RWPE1 (cell line): Measurements from ENCODE around the gene CAB39.
A peak's percentile ranks its signal among the peaks of the same experiment; 100 is the strongest.

ENCODE experiments used
- CTCF ChIA-PET: fragments of 350-600 bp; sonication (Branson Sonifier 250); formaldehyde crosslinking; extraction: SDS; loops from one replicate; lab custom pipeline; 2021; lab: Yijun Ruan, JAX
- POLR2A ChIA-PET: fragments of 400-600 bp; formaldehyde crosslinking; extraction: SDS; loops from one replicate; lab custom pipeline; 2020; ENCODE audit warnings: antibody characterized with exemption; ENCODE audit not compliant: low non-redundant PET; lab: Yijun Ruan, JAX
- DNase-seq: peaks from one replicate; pipeline ENCODE4 v3.0.0; 2012; ENCODE audit warnings: low spot score
- H3K27ac ChIP-seq: fragments of 450-650 bp; 2 replicates; pipeline ENCODE4 v1.5.1; 2017
- CTCF ChIP-seq: fragments of 450-650 bp; conservative IDR thresholded peaks from 2 replicates; pipeline ENCODE4 v1.5.1; 2017; ENCODE audit warnings: low read depth, mild to moderate bottlenecking

The CAB39 gene

GRCh38 chr2:230668184-230668938 lies 44.3 kb upstream of the CAB39 start:
- ChIA-PET POLR2A (no interaction called here), CTCF (interaction anchor here (0.6 kb wide), 1 partner anchor 9 kb away, joined by 3 read pairs; no protein-coding TSS in a partner anchor)
- peak overlapping the region; percentile 57 for H3K27ac ChIP-seq
- no peak for TF ChIP-seq CTCF
- DNase-seq, result peak; percentile 51

DNA sequence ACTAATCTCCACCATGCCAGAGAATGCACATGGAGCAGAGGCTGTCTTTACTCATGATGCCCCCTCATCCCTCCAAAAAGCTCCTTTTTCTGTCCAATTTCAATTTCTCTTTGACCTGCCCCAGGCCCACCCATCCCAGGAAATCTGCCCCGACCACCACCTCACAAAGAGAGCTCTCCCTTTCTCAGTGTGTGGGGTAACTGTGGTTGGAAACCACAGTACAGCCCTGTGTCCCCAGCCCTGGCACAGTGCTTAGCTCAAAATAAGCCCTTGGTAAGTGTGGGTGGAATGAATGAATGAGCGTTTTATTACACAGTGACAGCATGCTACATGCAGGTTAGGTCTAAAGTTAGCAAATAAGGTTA lies 43.7 kb upstream of the CAB39 start:
- POLR2A ChIA-PET, result no interaction called here
- H3K27ac ChIP-seq, result peak overlapping the region; percentile 57
- no peak for TF ChIP-seq CTCF

GRCh38 chr2:230669386-230669950 lies 43.2 kb upstream of the CAB39 start:
- CTCF ChIA-PET, result interaction anchor here (0.6 to 0.7 kb wide), 3 partner anchors 8 to 99 kb away, joined by 3 to 4 read pairs (median 3); no protein-coding TSS in a partner anchor
- no peak for TF ChIP-seq CTCF
- no peak for DNase-seq
- POLR2A ChIA-PET, result no interaction called here
- no peak overlapping the region for H3K27ac ChIP-seq

More for the DNA sequence above, 43.7 kb upstream of the CAB39 start:
- CTCF ChIA-PET, result interaction anchor here (0.6 kb wide), 1 partner anchor 8 kb away, joined by 3 read pairs; no protein-coding TSS in a partner anchor
- no peak for DNase-seq

- CTCF ChIA-PET, result interaction anchor here (0.6 to 1.3 kb wide), 2 partner anchors 9 to 63 kb away, joined by 3 to 8 read pairs; no protein-coding TSS in a partner anchor
- POLR2A ChIA-PET, result no interaction called here
- TF ChIP-seq CTCF, result no peak
- H3K27ac ChIP-seq, result no peak overlapping the region
- no peak for DNase-seq
These were observed 41.5 kb upstream of the CAB39 start for GRCh38 chr2:230671117-230671516.

DNA sequence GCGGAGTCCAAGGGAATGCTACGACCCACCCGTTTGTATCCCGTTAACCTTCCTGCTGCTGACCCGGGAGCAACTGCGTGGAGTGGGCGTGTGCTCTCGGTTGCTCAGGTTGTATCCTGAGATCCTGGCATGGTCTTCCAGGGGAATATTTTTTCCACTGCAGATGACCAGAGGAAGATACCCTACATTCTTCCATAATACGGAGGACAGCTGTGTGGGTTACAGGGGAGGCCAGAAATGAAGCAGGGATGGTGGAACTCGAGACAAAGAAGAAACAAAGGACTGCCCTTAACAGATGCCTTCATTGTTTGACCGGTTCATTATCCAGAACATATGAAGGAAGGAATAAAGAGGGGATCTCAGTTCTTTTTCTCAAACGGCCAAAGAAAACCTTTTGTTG lies 39.8 kb upstream of the CAB39 start:
- no peak overlapping the region for H3K27ac ChIP-seq
- no peak for TF ChIP-seq CTCF
- ChIA-PET CTCF (no interaction called here), POLR2A (no interaction called here)
- no peak for DNase-seq

GRCh38 chr2:230674401-230674800 lies 38.2 kb upstream of the CAB39 start:
- DNase-seq, result no peak
- H3K27ac ChIP-seq, result no peak overlapping the region
- ChIA-PET CTCF (no interaction called here), POLR2A (no interaction called here)
- no peak for TF ChIP-seq CTCF
